Caki2 (cell line): ENCODE data around the gene PLOD1. TPM values are rescaled to one million over a fixed set of nuclear protein-coding genes. Genes with fewer than 3 reads are reported as not detected.
"Not testable (repeated sequence)": the region's sequence is repeated elsewhere in the genome, so short reads cannot be mapped to it uniquely, and the experiment has no call there.

Experiments
- DNase-seq: peaks from one replicate; pipeline ENCODE4 v3.0.0-alpha.2; 2015; ENCODE audit warnings: low read depth
- in situ Hi-C: cut with HindIII; loops from 2 replicates; pipeline ENCODE4 v1.10.0; 2016; ENCODE audit warnings: low sequenced_read_pairs, low pct_unique_long_range_greater_than_20kb, mixed read lengths
- total RNA-seq: library from RNA; depleted of rRNA; stranded (reverse); fragments of >200 nt; shearing (Covaris generic); gene quantifications from 2 replicates; pipeline ENCODE4 v1.2.3, GENCODE V29; 2014; ENCODE audit warnings: low replicate concordance; rRNA removed

PLOD1 gene
- 130 and 153 TPM in 2 replicates for total RNA-seq

DNA sequence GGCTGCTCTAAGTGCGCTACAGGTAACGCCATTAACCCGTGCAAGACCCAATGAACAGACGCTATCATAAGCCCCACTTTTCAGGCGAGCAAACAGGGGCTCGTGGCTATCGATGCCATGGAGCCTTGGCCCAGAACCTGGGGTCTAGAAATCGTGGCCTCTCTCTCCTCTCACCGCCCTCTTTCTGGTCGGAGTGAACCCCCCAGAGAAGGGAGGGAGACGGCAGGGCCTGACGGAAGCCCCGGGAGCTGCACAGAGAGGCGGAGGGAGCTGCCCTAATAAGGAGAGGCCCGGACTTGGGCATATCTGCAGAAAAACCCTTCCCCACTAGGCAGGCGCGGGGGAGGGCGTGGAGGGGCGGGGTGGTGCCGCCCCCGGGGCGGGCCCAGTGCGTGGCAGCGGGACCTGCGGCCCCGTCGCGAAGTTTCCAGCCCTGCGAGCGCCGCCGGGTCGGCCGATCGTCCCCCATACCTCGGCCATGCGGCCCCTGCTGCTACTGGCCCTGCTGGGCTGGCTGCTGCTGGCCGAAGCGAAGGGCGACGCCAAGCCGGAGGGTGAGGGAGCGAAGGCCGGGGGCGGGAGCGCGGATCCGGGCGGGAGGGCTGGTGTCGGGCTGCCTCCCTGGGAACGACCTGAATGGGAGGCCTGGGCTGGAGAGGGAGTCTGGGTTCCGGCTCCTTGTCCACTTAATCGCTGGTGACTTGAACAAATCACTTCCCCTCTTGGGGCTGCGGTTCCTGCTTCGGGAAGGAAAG, at the start of gene PLOD1:
Gene PLOD1, plus strand, starts transcription at position 416 of the 755 bp plus-strand sequence. Its CDS starts 63 bp downstream, at position 479.
- peak; percentile 73 for DNase-seq
- in situ Hi-C loops, result no loop called here

DNA sequence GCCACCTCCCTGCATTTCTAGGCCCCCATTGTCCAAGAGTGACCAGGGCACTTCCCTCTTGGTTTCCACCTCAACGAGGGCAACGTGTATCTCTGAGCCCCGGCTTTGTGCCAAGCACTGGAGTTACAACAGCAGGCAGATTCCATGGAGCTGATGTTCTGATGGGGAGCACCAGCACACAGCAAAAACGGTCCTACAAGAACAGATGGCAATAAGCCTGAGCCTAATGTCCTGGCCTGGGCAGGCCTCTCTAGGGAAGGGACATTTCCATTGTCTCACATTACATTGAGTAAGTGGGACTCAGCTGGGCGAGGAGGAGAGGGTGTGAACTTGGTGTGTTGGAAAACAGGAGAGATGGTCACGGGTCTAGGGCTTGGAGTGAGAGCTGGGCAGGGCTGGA, 48.6 kb upstream of the PLOD1 start:
- DNase-seq, result no peak
- in situ Hi-C loops, result no loop called here

DNA sequence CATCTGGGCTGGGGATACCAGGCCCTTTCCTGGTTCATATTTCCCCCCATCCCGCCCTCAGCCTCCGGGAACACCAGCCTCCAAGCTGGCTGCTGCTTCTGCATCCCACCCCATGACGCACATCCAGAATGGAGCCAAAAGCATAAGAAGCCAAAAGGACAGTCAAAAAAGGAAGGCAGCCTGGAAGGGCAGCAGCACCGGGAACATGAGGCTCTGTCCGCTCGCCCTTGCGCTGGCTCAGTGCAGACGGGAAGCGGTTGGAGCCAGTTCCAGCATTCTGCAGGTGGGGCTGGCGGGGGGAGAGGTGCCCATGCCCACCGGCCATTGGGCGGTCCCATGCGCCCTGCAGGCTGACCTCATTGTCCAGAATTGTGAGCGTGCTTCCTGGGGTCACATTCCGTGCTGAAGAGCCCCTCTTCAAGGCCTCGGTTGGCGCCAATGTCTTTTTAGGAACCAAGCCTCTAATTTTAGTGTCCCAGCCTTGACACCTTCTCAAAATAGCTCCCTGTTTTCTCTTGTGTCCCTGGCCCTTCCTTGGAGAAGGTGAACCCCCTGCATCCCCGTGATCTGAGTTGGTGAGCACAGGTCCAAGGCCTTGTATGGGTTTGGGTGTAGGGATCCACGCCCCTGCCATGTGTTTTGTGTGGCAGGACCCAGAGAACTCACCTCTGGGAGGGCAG, 47.4 kb upstream of the PLOD1 start:
- no peak for DNase-seq
- in situ Hi-C loops, result no loop called here

DNA sequence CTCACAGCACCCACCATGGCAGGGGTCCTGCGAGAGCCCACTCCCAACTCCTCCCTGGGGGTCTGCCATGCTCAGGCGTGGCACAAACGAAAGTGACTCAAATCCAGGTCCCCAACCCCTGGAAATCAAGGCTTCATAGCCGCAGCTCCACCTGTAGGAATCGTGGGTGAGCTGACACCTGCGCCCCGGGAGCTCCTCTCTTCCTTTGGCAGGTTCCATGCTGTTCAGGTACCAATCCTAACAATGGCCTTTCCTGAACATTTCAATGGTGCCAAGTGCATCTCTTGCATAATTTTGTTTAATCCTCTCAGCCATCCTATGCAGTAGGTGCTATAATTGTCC, 46.9 kb upstream of the PLOD1 start:
- DNase-seq, result no peak
- in situ Hi-C loops, result no loop called here

DNA sequence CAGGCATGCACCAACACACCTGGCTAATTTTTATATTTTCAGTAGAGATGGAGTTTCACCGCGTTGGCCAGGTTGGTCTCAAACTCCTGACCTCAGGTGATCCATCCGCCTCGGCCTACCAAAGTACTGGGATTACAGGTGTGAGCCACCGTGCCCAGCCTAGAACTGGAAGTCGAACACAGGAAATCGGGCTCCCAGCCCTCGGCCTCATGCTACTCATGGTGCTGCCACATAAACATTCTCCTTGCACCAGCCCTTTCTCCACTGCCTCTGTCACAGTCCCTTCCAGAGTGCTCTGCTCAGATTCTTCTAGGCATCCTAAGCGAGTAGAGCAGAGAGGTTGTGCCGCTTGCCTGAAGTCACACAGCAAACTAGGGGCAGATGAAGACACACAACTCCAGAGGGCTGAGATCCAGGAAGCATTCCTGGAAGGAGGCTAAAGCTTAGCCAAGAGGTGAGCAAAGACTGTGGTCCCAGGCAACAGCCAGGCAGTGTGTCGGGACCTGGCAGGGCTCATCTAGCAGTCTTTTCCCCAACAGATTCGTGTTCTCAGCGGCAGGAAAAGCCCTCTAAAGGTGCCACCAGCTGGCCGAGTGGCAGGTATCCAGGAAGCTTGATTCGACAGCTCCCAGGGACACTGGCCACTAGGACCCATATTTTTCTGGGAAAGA, 46.2 kb upstream of the PLOD1 start:
- DNase-seq, result no peak
- in situ Hi-C loops, result no loop called here

DNA sequence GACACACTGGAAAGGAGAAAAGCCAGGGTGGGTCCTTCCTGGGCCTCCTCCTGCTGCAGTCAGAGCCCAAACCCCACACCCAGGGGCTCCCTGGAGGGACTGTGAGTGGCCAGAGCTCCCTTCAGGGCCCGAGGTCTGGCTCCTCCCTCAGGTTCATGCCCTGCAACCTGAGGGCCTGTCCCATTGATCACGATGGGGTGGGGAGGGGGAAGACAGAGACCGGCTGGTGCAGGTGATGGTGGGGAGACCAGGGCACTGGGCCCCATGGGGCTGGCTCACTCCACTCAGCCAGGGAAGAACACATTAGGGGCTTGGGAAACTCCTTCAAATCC, 45.7 kb upstream of the PLOD1 start:
- in situ Hi-C loops, result no loop called here
- DNase-seq, result no peak

DNA sequence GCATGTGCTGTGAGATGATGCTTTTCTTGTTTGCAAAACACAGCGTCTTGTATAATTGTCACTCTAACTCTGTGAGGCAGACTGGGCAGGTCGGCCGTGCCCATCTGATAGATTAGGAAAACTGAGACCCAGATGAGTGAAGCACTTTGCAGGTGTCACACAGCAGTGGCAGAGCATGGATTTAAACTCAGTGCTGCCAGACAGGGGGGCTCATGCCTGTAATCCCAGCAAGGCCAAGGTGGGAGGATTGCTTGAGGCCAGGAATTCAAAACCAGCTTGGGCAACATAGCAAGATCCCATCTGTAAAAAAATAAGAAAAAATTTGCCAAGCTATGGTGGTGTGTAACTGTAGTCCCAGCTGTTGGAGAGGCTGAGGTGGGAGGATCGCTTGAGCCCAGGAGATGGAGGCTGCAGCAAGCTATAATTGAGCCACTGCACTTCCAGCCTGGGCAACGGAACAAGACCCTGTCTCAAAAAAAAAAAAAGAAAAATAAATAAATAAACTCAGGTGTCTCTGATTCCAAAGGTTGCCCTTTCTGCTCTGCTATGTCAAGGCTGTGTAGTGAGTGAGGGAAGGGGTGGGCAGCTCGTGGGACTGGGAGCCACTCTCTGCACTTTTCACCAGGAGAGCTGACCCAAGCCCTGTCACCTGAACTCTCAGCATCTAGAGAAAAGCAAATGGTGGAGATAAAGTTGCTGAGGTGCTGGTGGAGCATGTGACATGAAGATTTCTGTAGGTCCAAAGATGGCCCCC, 42.9 kb upstream of the PLOD1 start:
- in situ Hi-C loops, result no loop called here

DNA sequence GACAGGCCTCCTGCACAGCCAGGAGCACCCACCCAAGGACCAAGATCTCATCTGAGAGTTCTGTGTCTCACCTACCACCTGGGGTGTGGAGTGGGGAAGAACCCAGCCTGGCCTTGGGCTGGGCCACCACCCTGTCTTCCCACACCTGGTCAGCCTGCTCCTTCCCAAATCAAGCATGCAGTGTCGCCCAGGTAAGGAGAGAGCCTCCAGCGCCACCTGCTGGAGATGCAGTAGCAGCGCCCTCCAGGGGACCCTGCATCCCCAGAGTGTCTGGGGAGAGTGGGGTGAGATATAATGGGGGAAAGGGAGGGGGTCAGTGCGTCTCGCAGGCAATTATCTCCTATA, 40.6 kb upstream of the PLOD1 start:
- DNase-seq, result peak; percentile 39
- in situ Hi-C loops, result no loop called here

More for the DNA sequence above, 42.9 kb upstream of the PLOD1 start:
- no peak for DNase-seq

DNA sequence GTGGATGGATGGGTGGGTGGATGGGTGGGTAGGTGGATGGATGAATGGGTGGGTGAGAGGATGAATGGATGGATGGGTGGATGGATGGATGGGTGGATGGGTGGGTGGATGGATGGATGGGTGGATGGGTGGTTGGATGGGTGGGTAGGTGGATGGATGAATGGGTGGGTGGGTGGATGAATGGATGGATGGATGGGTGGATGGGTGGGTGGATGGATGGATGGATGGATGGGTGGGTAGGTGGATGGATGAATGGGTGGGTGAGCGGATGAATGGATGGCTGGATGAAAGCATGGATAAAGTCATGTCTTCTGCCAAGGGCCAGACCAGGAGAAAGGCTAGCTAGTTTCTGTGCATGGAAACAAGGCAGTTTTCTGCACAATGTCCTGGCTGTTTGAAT, 40.0 kb upstream of the PLOD1 start:
- DNase-seq, in situ Hi-C loops: not testable (repeated sequence)

DNA sequence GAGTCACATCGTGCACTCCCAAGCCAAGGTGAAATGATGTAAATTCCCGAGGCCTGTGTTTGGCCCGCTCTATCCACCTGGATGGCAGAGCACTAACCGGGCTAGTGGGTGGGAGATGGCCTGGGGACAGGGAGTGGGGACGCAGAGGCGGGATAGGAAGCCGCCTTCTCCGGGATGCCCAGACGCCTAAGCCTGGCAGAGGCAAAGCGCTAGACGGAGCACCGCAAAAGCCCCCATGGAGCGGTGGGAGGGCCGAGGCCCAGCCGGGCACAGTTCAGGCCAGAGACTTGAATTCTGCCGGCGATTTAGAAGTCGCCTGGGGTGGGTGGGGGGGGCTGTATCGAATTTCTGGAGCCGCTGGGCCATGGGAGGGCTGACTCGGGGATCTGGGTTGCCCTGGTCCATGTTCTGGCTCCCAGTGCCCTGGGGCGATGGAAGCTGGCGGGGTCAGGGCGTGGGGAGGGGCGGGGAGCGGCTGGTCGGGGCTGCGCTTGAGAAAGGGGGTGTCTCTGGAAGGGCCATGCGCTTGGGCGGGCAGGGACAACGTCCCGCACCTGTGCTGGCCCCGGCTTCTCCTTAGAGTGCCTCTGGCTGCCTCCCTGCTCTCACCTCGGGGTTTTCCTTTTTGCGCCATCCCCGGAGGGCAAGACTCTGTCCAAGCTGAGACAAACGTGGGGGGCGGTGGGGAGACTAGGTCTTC, 36.3 kb upstream of the PLOD1 start:
- DNase-seq, result no peak
- in situ Hi-C loops, result no loop called here

DNA sequence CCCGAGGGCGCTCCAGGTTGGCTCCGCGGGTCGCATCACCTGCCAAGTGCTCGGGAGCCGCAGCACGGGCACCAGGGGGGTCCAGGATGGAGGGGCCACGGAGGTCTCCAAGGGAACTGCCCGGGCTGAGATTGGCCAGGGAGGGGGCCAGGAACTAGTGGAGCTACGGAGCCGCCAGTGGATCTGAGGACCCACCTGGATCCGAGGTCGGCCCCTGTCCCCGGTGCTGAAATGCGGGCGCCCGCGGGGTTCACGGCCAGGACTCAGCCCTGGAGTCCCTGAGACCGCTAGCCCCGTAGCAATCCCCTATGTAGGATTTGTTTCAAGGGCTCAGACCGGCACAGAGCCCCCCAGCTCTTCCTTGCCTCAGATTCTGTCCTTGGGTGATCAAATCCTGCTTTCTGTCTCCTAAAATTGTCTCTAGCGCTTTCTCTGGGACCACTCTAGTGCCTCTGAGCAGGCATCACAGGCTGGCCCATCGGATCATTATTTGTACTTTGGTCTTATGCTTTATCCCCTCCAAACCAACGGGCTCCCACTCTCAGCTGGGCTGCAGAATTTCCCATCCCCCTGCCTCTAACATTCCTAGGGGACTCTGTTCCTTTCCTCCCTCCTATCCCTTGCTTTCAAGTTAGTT, 35.6 kb upstream of the PLOD1 start:
- no peak for DNase-seq
- in situ Hi-C loops, result no loop called here

DNA sequence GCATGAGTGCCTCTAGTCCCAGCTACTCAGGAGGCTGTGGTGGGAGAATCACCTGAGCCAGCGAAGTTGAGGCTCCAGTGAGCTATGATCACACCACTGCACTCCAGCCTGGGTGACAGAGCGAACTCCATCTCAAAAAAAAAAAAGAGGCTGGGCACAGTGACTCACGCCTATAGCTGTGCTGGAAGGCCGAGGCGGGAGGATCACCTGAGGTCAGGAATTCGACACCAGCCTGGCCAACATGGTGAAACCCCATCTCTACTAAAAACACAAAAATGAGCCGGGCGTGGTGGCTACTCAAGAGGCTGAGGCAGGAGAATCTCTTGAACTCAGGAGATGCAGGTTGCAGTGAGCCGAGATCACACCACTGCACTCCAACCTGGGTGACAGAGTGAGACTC, 33.1 kb upstream of the PLOD1 start:
- peak; percentile 72 for DNase-seq
- in situ Hi-C loops, result not testable (repeated sequence)

DNA sequence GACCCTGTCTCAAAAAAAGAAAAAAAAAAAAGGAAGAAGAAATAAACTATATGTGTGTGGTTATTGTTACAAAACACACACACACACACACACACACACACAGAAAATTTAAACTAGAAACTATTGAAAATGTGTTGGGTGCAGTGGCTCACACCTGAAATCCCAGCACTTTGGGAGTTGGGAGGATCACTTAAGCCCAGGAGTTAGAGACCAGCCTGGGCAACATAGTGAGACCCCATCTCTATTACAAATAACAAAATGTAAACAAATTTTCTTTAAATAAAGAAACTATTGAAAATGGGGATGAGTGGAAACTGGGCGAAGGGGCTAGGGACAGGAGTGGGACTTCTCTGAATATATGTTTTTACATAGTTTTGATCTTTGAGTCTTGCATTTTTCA, 31.3 kb upstream of the PLOD1 start:
- in situ Hi-C loops, result no loop called here
- DNase-seq, result no peak

DNA sequence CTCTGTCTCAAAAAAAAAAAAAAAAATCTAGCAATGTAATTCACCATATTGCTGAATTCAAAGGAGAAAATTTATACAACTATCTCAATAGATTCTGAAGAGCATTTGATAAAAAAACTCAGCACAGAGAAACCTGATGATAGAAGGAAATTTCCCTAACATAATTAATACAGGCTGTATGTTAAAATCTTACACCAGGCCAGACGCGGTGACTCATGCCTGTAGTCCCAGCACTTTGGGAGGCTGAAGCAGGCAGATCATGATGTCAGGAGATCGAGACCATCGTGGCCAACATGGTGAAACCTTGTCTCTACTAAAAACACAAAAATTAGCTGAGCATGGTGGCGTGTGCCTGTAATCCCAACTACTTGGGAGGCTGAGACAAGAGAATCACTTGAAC, 30.4 kb upstream of the PLOD1 start:
- in situ Hi-C loops, DNase-seq: not testable (repeated sequence)

DNA sequence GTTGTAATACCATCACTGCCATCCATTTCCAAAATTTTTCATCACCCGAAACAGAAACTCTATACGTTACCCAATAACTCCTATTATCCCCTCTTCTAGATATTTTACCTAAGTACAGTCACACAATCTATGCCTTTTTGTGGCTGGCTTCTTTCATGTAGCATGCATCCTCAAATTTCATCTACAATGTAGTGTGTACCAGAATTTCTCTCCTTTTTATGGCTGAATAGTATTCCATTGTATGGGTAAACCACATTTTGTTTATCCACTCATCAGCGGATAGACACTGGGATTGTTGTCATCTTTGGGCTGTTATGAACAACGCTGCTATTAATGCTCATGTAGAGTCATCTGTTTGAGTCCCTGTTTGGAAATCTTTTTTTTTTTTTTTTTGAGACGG, 29.5 kb upstream of the PLOD1 start:
- in situ Hi-C loops, result no loop called here
- no peak for DNase-seq

DNA sequence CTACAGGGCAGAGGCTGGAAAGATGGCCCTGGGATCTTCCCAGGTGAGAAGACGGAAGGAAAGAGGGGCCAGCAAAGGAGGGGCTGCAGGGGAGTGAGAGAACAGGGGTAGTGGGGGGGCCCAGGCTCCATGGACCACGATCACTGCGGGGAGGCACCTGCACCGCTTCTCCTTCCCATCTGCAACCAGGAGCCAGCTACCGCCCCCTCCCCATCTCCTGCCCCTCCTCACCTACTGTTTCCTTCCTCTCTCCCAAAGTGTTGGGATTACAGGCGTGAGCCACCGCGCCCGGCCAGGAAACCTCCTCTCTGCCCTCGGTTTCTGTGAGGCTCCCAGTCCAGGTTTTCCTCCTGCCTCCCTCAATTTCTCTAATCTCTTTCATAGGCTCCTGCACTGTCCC, 27.6 kb upstream of the PLOD1 start:
- no peak for DNase-seq
- in situ Hi-C loops, result no loop called here

DNA sequence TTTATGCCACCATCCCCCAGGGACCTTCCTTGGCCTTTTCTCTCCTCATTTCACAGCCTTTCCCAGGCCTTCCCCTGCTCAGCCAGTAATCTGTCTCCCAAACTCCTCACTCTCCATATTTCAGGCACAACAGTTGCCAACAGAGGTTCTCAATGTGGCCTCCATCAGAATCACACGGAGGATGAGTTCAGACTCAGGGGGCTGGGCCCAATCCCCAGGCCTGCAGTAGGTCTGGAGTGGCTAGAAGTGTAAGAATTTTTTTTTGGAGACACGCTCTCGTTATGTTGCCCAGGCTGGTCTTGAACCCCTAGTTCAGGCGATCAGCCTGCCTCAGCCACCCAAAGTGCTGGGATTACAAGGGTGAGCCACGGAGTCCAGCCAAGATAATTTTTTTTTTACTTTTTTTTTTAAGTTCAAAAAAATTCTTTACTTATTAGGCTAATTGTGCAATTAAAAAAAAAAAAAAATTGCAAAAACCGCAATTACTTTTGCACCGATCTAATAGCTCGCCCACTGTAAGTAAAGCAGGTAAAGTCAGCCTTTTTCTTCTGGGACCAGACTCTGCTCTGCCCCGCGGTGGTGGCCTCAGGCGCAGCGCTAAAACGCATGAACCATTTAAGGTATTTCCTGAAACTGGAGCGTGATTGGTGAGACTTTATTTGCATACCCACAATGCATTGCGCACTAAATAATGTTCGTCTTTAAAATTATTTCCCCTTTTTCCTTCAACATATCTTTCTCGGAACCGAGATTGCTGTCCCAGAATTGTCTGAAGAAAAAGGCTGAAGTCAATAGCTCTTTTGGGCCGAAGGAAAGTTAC, 27.0 kb upstream of the PLOD1 start:
- in situ Hi-C loops, result no loop called here
- DNase-seq, result peak; percentile 88
